HUES64 (cell line): ENCODE measurements around the gene CHTF18.
A peak's percentile ranks its signal among the peaks of the same experiment; 100 is the strongest.

ENCODE experiments used
- H3K27ac ChIP-seq: 2 replicates; pipeline ENCODE4 v1.7.0; 2013; ENCODE audit warnings: low read depth, low read length, inconsistent platforms
- H3K27me3 ChIP-seq: 2 replicates; pipeline ENCODE4 v1.6.1; 2013; ENCODE audit warnings: mild to moderate bottlenecking, low read length; ENCODE audit not compliant: insufficient read depth
- H3K36me3 ChIP-seq: 2 replicates; pipeline ENCODE4 v1.6.1; 2013; ENCODE audit warnings: mild to moderate bottlenecking, low read length; ENCODE audit not compliant: insufficient read depth
- H3K4me1 ChIP-seq: 2 replicates; pipeline ENCODE4 v1.6.1; 2013; ENCODE audit warnings: mild to moderate bottlenecking, low read length, moderate library complexity; ENCODE audit not compliant: insufficient read depth
- H3K4me3 ChIP-seq: 2 replicates; pipeline ENCODE4 v1.5.1; 2013; ENCODE audit warnings: mild to moderate bottlenecking, low read length, moderate library complexity
- H3K9ac ChIP-seq: 2 replicates; pipeline ENCODE4 v1.6.1; 2013; ENCODE audit warnings: mild to moderate bottlenecking, low read depth, low read length
- H3K9me3 ChIP-seq: 2 replicates; pipeline ENCODE4 v1.6.1; 2013; ENCODE audit warnings: low read depth, low read length; ENCODE audit not compliant: insufficient read depth
- WGBS: fragments of 150-250, 120-280 bp; methylation state at CpG from one replicate; pipeline ENCODE4 v1.1.7; 2013; ENCODE audit warnings: missing lambda C conversion rate; 5-methylcytosine and 5-hydroxymethylcytosine counted together

CHTF18 gene

DNA sequence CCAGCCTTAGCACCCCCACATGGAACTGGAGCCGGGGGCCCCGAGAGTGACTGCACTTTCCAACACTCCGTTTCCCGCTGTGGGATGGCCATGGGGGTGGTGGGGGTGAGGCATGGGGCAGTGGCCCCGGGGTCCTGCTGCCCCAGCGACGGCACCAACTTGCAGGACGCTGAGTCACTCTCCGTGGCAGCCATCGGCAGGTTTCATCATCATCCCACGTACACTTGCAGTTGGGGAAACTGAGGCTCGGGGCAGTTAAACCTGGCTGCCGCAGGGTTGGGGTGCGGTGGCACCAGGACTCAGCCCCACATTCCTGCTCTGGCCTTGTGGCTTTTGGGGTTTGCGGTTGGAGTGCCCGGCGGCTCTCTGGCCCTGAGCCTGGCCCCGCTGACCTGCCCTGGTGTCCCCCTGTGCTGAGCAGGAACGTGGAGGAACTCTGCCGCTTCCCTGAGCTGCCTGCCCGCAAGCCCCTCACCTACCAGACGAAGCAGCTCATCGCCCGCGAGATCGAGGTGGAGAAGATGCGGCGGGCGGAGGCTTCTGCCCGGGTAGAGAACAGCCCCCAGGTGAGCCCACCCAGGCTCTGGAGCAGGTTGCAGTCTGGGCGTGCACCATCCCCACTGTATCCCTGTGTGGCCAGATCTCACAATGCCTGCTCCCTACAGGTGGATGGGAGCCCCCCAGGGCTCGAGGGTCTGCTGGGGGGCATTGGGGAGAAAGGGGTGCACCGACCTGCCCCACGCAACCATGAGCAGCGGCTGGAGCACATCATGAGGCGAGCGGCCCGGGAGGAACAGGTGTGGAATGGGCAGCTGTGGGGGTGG, 8.1 kb downstream of the CHTF18 start:
- Histone ChIP-seq H3K9me3 (no peaks in the 10 kb centered on the region), H3K27ac (no peak overlapping the region), H3K27me3 (peaks cover 15% of the 10 kb centered on the region), H3K36me3 (peaks cover 33% of the 10 kb centered on the region), H3K9ac (no peak overlapping the region), H3K4me1 (no peaks in the 10 kb centered on the region), H3K4me3 (no peak overlapping the region)
- WGBS, result 94% methylated on average over 38 of the region's 38 CpGs

DNA sequence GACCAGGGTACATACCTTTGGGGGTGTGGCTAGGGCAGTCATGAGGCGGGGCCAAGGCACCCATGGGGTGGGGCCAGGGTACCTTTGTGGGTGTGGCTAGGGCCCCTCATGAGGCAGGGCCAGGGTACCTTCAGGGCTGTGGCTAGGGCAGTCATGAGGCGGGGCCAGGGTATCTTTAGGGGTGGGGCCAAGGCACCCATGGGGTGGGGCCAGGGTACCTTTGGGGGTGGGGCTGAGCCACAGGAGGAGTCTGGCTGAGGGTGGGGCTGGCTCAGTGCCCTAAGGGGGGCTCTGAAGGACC, 8.7 kb downstream of the CHTF18 start:
- Histone ChIP-seq H3K27me3 (peaks cover 20% of the 10 kb centered on the region), H3K9ac (no peak overlapping the region), H3K9me3 (no peaks in the 10 kb centered on the region), H3K4me3 (no peak overlapping the region), H3K27ac (no peak overlapping the region), H3K4me1 (no peaks in the 10 kb centered on the region), H3K36me3 (peaks cover 27% of the 10 kb centered on the region)
- 86% methylated on average over 2 of the region's 2 CpGs for WGBS

DNA sequence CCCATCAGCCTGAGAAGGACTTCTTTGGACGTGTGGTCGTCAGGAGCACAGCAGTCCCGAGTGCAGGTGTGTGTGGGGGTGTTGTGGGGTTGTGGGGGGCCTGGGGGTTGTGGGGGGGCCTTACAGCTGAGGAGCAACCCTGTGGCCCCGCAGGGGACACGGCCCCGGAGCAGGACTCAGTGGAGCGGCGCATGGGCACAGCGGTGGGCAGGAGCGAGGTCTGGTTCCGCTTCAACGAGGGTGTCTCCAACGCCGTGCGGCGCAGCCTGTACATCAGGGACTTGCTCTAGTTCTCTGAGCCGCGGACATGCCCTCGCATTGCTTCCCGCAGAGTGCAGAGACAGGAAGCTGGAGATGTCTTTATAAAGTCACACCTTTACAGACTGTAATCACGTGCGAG, 9.3 kb downstream of the CHTF18 start:
- no peak overlapping the region for H3K4me3 ChIP-seq
- H3K27me3 ChIP-seq, result peaks cover 27% of the 10 kb centered on the region
- H3K9ac ChIP-seq, result no peak overlapping the region
- no peaks in the 10 kb centered on the region for H3K9me3 ChIP-seq
- no peaks in the 10 kb centered on the region for H3K4me1 ChIP-seq
- WGBS, result 96% methylated on average over 20 of the region's 22 CpGs
- no peak overlapping the region for H3K27ac ChIP-seq
- H3K36me3 ChIP-seq, result peaks cover 21% of the 10 kb centered on the region

DNA sequence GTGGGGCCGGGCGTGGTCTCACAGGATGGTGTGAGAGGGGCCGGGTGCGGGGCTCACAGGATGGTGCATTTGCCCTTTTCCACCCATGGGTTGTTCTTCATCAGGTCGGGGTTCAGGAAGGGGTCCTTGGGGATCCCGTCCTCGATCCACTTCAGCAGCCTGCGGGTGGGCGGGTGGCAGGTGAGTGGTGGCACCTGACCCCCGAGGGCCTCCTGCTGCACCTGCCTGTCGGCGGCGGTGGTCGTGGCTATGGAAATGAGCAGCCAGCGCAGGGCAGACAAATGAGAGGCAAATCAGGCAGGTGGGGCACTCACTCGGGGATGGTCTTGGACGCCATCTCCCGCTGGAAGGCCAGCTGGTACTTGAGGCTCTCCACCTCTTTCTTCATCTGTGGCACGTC, 10.2 kb downstream of the CHTF18 start:
- Histone ChIP-seq H3K27me3 (peaks cover 36% of the 10 kb centered on the region), H3K4me3 (no peak overlapping the region), H3K9me3 (no peaks in the 10 kb centered on the region), H3K36me3 (peaks cover 14% of the 10 kb centered on the region; the same call in 1 of the 2 replicates), H3K4me1 (no peaks in the 10 kb centered on the region), H3K9ac (no peak overlapping the region), H3K27ac (no peak overlapping the region)
- 92% methylated on average over 19 of the region's 19 CpGs for WGBS

DNA sequence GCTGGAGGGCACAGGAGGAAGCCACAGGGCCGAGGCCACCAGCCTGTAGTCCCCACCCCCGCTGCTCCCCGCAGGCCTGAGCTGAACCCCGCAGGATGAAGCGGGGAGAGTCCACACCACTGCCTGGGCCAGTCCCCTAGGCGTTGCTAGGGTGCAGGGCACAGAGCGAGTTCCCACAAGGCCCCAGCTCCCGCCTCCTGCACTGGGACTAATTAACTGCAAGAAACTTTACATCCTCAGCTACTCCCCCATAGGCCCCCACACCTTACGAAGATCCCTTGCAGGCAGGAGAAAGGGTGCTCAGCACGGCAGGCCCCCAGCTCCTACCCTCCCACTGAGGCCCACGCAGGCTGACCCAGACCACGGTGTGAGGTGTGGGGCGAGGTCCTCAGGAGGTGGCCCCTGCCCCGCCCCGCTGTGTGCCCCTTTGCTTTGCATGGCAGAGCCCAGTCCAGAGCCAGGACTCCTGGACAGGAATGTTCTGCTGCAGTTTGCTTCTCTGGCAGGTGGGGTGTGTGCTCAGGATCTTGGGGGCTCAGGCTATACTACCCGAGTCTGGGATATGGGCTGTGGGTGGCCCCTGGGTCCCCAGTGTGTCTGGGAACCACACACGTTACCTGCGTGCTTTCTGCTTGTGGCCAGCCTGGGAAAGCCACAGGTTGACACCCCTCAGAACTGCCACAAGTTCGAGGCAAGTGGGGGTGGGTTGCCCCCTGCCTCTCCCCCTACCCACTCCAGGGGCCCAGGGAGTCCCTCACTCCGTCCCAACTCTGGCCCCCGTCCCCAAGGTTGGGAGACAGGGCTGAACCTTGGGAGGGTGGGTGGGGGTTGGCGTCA, 10.9 kb downstream of the CHTF18 start:
- Histone ChIP-seq H3K9ac (no peak overlapping the region; the same call in 1 of the 2 replicates), H3K4me3 (no peak overlapping the region), H3K27ac (no peak overlapping the region), H3K4me1 (no peaks in the 10 kb centered on the region), H3K27me3 (peaks cover 42% of the 10 kb centered on the region), H3K9me3 (no peaks in the 10 kb centered on the region), H3K36me3 (peaks cover 14% of the 10 kb centered on the region; the same call in 1 of the 2 replicates)
- 80% methylated on average over 20 of the region's 22 CpGs for WGBS

DNA sequence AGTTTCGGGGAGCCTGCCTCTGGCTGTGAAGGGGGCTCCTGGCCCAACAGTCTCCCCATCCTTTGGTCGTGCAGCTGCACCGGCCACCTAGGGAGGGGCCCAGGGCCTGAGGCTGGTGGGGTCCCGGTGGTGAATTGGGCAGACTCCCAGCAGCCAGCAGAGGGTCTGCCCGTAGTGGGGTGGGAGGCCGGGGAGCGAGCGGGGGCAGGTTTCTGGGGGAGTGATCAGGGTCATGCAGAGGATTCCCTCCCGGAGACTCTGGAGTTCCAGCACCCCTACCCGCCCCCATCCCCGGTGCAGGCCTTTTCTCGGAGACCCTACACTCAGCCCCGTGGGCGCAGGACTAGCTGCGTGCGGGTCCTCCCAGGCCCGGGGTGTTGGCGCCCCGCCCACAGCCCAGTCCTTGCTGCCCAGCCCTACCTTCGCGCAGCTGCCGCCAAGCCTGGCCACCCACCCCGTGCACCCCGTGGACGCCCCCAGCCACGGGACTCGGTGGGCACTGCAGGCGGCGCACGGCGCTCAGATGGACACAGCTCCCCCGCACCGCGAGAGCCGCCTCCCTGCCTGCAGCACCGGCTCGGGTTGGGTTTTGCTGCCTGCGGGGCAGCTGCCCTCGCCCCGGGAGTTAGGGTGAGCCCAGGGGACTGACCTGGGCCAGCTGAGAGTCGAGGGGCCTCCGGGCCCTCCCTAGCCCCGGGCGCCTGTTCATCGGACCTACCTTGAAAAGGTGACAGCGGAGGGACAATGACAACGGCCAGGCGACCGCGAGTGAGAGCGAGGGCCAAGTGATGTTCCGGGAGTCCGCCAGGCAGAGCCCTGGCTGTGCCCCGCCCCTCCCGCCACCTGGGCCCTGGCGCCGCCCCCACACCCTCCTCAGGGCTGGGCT, 11.8 kb downstream of the CHTF18 start, which contains the start of gene GNG13:
TSS of gene GNG13 (minus strand) at position 787 of the 886 bp plus-strand sequence. CDS start 1,657 bp downstream, outside the sequence.
- Histone ChIP-seq H3K27me3 (peaks cover 48% of the 10 kb centered on the region), H3K4me3 (peak within 1 kb of the TSS; percentile 44), H3K36me3 (peaks cover 7% of the 10 kb centered on the region; the same call in 1 of the 2 replicates), H3K9me3 (no peaks in the 10 kb centered on the region), H3K4me1 (no peaks in the 10 kb centered on the region), H3K27ac (no peak within 1 kb of the TSS), H3K9ac (0 out of 2 replicates have a peak within 1 kb of the TSS, but pooled peaks have one; percentile 31)
- WGBS, result 10% methylated on average over 57 of the region's 57 CpGs

DNA sequence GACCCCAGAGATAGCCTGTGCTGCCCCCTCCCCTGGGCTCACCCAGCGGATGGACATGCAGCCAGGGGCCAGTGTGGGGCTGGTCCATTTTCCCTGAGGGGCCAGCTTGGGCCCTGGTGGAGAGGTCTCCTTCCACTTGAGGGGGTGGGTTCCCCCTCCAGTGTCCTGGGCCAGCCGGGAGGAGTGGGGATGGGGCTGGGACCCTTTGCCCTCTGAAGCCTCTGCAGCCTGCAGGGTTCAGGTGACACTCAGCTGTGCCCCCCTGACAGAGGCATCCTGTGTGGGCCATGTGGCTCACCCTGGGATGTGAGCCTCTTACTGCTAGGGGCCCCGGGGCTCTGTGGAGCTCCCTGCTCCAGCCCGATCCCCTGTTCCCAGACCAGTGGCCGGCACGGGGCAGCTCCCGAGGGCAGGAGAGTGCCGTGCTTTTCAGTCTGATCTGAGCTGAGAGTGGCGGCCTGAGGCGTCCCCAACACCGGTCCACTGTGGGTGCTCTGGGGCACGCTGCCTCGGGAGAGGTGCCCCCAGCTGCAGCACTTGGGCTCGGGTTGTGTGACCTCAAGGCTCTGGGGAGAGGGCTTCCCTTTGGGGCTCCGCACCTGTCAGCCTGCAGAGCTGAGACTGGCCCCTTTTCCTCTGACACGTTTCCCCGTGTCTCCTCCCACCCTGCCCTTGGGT, 12.6 kb downstream of the CHTF18 start:
- no peaks in the 10 kb centered on the region for H3K9me3 ChIP-seq
- H3K9ac ChIP-seq, result no peak overlapping the region
- no peaks in the 10 kb centered on the region for H3K4me1 ChIP-seq
- peaks cover 50% of the 10 kb centered on the region for H3K27me3 ChIP-seq
- peaks cover 7% of the 10 kb centered on the region; the same call in 1 of the 2 replicates for H3K36me3 ChIP-seq
- H3K27ac ChIP-seq, result no peak overlapping the region
- 35% methylated on average over 17 of the region's 17 CpGs for WGBS
- H3K4me3 ChIP-seq, result no peak overlapping the region

DNA sequence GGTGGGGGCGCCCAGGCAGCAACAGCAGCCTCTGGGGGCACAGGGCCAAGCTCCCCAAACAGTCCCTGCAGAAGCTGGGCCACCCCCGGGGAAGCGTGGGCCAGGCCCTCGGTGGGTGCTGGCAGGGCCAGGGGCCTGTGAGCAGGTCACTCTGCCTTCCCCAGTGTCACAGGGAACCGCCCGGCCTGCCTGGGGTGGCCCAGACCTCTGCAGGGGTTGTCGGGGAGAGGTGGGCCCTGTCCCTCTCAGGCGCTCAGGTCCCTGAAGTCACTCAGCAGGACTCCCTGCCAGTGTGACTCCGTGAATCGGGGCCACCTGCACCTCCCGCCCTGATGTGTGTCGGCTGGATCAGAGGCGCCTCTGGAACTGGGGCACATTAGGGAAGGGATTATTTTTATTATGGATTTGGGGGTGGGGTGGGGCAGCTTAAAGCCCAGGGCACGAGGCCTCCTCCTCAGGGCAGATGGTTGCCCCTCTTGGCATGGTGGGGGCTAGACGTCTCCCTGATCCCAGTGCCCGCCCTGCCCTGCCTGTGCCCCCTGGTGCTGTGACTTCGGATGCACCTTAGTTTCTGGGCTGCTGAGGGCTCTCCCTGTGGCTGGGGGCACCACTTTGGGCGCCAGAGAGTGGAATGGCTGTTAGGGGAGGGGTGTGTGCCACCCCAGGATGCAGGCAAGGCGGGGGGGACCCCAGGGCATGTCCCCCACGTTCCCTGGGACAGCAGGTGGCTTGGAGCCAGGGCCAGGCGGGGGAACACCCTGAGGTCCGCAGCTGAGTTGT, 13.4 kb downstream of the CHTF18 start:
- H3K9ac ChIP-seq, result no peak overlapping the region
- no peak overlapping the region for H3K4me3 ChIP-seq
- H3K27ac ChIP-seq, result no peak overlapping the region
- H3K4me1 ChIP-seq, result no peaks in the 10 kb centered on the region
- 69% methylated on average over 22 of the region's 22 CpGs for WGBS
- H3K27me3 ChIP-seq, result peaks cover 50% of the 10 kb centered on the region
- H3K36me3 ChIP-seq, result peaks cover 4% of the 10 kb centered on the region; the same call in 1 of the 2 replicates
- H3K9me3 ChIP-seq, result no peaks in the 10 kb centered on the region

DNA sequence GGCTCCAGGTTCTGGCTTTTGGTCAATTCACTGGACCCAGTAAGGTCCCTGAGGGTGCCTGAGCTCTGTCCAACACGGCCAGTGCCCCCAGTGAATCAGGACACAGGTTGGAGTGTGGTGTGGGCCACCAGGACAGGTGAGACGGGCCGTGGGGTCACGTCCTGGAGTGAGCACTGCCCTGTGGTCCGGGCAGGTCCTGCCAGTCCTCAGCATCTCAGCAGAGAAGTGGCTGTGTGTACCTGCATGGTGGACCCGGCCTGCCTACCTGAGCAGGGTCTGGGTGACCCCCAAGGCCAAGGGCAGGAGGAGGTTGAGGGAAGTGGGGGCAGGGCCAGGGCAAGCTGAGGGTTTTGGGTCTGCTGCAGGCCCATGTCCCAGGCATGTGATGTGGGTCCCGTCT, 14.0 kb downstream of the CHTF18 start:
- Histone ChIP-seq H3K4me3 (no peak overlapping the region), H3K9me3 (no peaks in the 10 kb centered on the region), H3K36me3 (peaks cover 3% of the 10 kb centered on the region; the same call in 1 of the 2 replicates), H3K27me3 (peaks cover 50% of the 10 kb centered on the region), H3K4me1 (no peaks in the 10 kb centered on the region), H3K27ac (no peak overlapping the region), H3K9ac (no peak overlapping the region)
- WGBS, result 82% methylated on average over 7 of the region's 7 CpGs
